K562 treated with DMSO at 1 percent for 4 hours (cell line): Measurements from ENCODE around the gene MYLK4. TPM values are rescaled to one million over a fixed set of nuclear protein-coding genes. Genes with fewer than 3 reads are reported as not detected.

Experiments
- total RNA-seq: library from RNA; unstranded; fragments of 300-600 nt; gene quantifications from 2 replicates; pipeline ENCODE4 v1.2.3, GENCODE V29; 2022; ENCODE audit not compliant: insufficient read depth

MYLK4 gene
- total RNA-seq: 0.13 and 0.27 TPM in 2 replicates

GRCh38 chr6:2750832-2751231 is at the start of gene MYLK4:
MYLK4 (minus strand) TSS chr6:2750922; CDS start chr6:2749294, 1,628 bp downstream.

DNA sequence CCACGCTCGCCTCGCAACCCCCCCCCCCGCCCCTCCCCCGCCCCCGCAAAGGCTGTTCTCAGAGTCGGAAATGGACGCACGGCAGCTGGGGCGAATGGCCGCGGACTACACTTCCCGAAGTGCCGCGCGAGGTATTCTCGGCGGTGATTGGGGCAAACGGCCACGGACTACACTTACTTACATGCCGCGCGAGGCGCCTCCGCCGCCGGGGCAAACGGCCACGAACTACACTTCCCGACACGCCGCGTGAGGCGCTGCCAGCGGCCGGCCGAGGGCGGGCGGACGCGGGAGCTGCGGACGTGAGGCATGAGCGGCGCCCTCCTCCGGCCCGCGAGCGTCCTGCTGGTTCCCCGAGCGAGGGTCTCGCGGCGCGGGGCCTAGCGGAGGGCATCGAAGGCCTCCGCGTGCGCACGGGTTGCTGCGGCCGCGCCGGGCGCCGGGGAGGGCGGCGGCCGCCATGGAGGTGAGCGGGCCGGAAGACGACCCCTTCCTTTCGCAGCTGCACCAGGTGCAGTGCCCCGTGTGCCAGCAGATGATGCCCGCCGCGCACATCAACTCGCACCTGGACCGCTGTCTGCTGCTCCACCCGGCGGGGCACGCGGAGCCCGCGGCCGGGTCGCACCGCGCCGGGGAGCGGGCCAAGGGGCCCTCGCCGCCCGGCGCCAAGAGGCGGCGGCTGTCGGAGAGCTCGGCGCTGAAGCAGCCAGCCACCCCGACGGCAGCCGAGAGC is 14.6 kb upstream of the MYLK4 start, which contains the start of gene WRNIP1:
Gene WRNIP1, plus strand, starts transcription at position 228 of the 730 bp plus-strand sequence. Its CDS starts 230 bp downstream, at position 458.

Other genes with a start within 250 kb of the MYLK4 start
- 54.6 and 56.1 TPM in 2 replicates for gene WRNIP1, start 14.5 kb upstream of the MYLK4 start, total RNA-seq
- 56.1 and 63.1 TPM in 2 replicates for gene SERPINB1, start 90.9 kb upstream of the MYLK4 start, total RNA-seq
- gene SERPINB9, start 152.4 kb upstream of the MYLK4 start, total RNA-seq: 8.0 and 13.8 TPM in 2 replicates
- gene SERPINB6, start 220.6 kb upstream of the MYLK4 start, total RNA-seq: 220 and 221 TPM in 2 replicates
- gene NQO2, start 249.0 kb upstream of the MYLK4 start, total RNA-seq: 288 and 325 TPM in 2 replicates